Kidney epithelial cell (primary cell): Measurements from ENCODE around the gene MAP3K10. TPM values are rescaled to one million over a fixed set of nuclear protein-coding genes. Genes with fewer than 3 reads are reported as not detected.
"Not testable (repeated sequence)": the region's sequence is repeated elsewhere in the genome, so short reads cannot be mapped to it uniquely, and the experiment has no call there.

ENCODE experiments used
- DNase-seq: peaks from one replicate; pipeline ENCODE4 v3.0.0-alpha.2; 2010; ENCODE audit warnings: low read depth
- H3K27me3 ChIP-seq: 2 replicates; pipeline ENCODE4 v1.6.0; 2011; ENCODE audit warnings: low read length; ENCODE audit not compliant: control insufficient read depth, insufficient read depth
- H3K36me3 ChIP-seq: 2 replicates; pipeline ENCODE4 v1.5.1; 2011; ENCODE audit warnings: low read length; ENCODE audit not compliant: control insufficient read depth, insufficient read depth
- H3K4me3 ChIP-seq: 2 replicates; pipeline ENCODE4 v1.5.1; 2011; ENCODE audit warnings: low read depth, mild to moderate bottlenecking, control low read depth, low read length
- CTCF ChIP-seq: IDR thresholded peaks from 2 replicates; pipeline ENCODE4 v1.5.1; 2011; ENCODE audit warnings: mild to moderate bottlenecking, moderate library complexity, low read length, control low read depth, inconsistent platforms; ENCODE audit not compliant: insufficient read depth, poor library complexity, severe bottlenecking
- total RNA-seq: library from RNA; depleted of rRNA; stranded (reverse); fragments of >200 nt; gene quantifications from 2 replicates; pipeline ENCODE4 v1.2.3, GENCODE V29; 2015

The MAP3K10 gene
- total RNA-seq, 1 donor from 2014 or later, result 16.8 TPM

GRCh38 chr19:40171293-40171692, 19.9 kb upstream of the MAP3K10 start:
- DNase-seq, H3K36me3 ChIP-seq, H3K27me3 ChIP-seq, H3K4me3 ChIP-seq: not testable (repeated sequence)

GRCh38 chr19:40174092-40174491, 17.1 kb upstream of the MAP3K10 start:
- no peak for TF ChIP-seq CTCF
- H3K4me3 ChIP-seq, result no peak overlapping the region
- no peaks in the 10 kb centered on the region for H3K36me3 ChIP-seq
- H3K27me3 ChIP-seq, result no peaks in the 10 kb centered on the region
- no peak for DNase-seq

GRCh38 chr19:40175820-40176219, 15.4 kb upstream of the MAP3K10 start:
- TF ChIP-seq CTCF, result no peak
- no peak overlapping the region for H3K4me3 ChIP-seq
- H3K36me3 ChIP-seq, result no peaks in the 10 kb centered on the region
- no peak for DNase-seq
- no peaks in the 10 kb centered on the region for H3K27me3 ChIP-seq

GRCh38 chr19:40177286-40178070, 13.7 kb upstream of the MAP3K10 start:
- H3K36me3 ChIP-seq, result no peaks in the 10 kb centered on the region
- TF ChIP-seq CTCF, result no peak
- DNase-seq, result no peak
- no peaks in the 10 kb centered on the region for H3K27me3 ChIP-seq
- no peak overlapping the region for H3K4me3 ChIP-seq

- no peak overlapping the region for H3K4me3 ChIP-seq
- no peak for TF ChIP-seq CTCF
- no peaks in the 10 kb centered on the region for H3K27me3 ChIP-seq
- no peak for DNase-seq
- H3K36me3 ChIP-seq, result no peaks in the 10 kb centered on the region
Measured at GRCh38 chr19:40178756-40179155, 12.5 kb upstream of the MAP3K10 start.

GRCh38 chr19:40184273-40184672, 7.0 kb upstream of the MAP3K10 start:
- no peak for DNase-seq
- H3K4me3 ChIP-seq, result no peak overlapping the region
- H3K27me3 ChIP-seq, result no peaks in the 10 kb centered on the region
- no peaks in the 10 kb centered on the region for H3K36me3 ChIP-seq
- TF ChIP-seq CTCF, result no peak
